NOMO-1 (cell line): ENCODE data around the gene C2orf81.
"Not testable (repeated sequence)": the region's sequence is repeated elsewhere in the genome, so short reads cannot be mapped to it uniquely, and the experiment has no call there.

Experiments used
- DNase-seq, 2 experiments: peaks; one replicate each; lab custom pipeline; 2025; ENCODE audit not compliant: unreplicated experiment in 2 of 2; lab: John Stamatoyannopoulos, UW

The C2orf81 gene

DNA sequence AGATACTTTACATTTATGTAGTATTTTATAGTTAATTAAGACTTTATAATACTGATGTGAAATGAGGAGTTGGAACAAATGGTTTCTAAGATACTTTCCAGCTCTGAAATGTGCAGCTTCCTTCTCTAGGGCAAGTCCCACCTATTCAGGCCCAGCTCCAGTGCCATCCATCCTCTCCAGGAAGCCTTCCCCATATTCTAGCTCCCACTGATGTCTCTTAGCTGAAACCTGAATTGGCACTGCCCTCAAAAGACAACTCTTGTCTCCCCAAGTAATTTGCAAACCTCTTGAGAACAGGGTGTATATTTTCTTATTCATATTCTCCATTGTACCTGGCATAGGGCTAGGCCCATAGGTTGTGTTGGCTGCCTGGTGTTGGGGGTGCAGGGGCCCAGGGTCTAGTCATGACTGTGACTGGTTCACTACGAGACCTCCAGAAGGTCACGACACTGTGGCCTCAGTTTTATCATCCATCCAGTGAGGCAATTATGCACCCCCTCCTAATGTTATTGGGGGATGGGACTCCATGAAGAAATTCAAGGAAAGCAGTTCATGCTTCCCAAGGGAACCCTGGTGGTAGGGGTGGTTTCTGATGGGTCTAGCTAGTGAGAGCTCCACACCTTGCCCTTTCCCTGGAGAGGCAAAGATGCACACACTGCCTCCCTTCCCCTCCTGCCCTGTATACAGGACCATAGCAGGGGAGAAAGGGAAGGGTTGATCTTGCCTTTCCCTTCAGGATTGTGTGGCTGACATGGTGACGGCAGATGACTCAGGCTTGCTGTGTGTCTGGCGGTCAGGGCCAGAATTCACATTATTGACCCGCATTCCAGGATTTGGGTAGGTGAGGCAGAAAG is 2.9 kb upstream of the C2orf81 start:
- no peak for DNase-seq

DNA sequence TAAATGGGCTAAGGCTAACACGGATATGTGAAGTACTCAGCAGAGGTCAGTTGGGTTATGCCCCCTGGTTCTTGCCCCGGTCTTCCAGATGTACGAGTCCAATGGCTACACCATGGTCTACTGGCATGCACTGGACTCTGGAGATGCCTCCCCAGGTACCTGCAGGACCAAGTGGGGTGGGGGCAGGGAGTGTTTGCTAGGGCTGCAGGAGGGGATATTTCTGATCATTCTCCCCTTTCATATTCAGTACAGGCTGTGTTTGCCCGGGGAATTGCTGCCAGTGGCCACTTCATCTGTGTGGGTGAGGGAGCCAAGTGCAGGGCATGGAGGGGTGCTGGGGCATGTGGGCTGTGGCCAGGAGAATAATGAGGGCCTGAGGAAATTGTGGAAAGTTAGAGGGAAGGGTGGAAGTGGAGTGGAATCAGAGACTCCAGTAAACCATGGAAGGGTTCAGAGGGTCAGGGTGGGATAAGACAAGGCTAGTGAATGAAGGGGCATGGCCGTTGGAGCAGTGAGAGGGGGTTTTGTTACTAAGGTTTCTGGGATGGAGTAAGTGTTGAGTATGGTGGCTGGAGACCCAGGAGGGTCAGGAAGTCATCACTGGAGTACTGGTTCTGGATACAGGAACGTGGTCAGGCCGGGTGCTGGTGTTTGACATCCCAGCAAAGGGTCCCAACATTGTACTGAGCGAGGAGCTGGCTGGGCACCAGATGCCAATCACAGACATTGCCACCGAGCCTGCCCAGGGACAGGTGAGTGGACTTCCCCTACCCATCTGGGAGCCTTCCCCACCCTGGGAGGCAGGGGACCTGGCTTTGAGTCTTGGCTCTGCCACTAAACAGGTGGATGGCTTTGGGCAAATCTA is 2.0 kb upstream of the C2orf81 start:
- DNase-seq = no peak

DNA sequence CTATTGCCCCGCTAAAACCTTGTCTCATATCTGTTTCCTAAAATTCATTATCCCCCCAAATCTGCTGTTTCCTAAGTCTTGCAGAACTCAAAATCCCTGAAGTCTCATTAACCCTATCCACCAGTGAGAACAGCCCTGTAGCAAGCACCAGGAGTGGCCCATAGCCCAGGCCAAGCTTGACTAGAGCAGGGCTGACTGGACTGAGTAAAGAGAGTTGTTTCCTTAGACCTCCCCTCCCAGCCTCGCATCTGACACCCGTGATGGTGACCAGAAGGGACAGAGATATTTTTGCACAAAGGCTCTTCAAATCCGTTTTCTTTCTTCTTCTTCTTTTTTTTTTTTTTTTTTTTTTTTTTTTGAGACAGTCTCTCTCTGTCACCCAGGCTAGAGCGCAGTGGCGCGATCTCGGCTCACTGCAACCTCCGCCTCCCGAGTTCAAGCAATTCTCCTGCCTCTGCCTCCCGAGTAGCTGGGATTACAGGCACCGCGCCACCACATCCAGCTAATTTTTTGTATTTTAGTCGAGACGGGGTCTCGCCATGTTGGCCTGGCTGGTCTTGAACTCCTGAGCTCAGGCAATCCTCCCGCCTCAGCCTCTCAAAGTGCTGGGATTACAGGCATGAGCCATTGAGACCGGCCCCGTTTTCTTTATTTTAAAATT is 846 bp downstream of the C2orf81 start:
- not testable (repeated sequence) for DNase-seq

DNA sequence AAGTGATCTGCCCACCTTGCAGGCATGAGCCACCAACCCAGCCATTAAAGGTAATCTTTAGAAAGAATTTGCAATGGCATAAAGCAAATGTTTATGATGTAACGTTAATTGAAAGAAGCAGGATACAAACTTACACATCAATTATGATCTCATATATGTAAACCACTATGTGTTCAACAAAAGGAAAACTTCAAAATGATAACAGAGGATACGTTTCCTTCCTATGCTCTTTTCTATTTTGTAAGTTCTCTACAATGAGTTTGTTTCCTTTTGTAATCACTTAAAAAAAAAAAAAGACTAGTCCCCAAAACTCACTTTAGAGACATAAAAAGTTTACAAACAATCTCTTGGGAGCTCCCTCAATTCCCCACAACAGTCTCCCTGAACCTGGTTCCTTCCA is 1.4 kb downstream of the C2orf81 start:
- no peak for DNase-seq

DNA sequence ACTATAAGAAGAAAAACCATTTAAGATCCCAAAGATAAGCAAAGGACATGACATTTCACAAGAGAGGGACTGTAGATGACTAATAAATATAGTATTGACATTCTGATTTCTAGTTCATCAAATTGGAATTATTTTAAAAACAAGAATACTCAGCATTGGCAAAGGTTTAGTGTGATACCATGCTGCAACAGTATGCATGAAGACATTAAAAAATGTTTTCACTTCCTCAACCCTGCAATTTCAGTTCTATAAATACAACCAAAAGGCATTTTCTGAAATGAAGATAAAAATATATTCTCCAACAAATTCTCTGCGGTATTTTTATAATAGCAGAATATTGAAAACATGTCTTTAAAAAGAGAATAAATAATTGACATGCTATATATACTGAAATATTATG is 2.1 kb downstream of the C2orf81 start:
- DNase-seq = peak in 1 of 2 experiments; percentile 50

DNA sequence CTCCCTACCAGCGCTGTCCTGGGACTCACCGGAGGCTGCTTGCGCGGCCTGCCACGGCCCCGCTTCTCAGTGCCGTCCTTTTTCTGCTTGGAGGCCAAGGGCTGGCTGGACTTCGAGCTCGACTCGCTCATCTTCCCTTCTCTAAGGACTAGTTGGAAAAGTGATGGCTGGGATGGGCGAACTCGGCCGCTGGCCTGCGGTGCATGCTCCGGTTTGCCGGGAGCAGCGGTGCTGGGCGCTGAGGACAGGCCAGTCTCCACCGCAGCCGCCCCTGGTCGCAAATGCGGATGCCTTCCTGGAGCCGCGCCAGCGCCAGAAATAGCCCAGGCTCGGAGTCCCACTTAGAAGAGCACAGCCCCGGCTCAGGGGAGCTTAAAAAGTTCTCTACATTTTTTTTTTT is 3.1 kb downstream of the C2orf81 start:
- peak in 1 of 2 experiments; percentile 18 for DNase-seq

DNA sequence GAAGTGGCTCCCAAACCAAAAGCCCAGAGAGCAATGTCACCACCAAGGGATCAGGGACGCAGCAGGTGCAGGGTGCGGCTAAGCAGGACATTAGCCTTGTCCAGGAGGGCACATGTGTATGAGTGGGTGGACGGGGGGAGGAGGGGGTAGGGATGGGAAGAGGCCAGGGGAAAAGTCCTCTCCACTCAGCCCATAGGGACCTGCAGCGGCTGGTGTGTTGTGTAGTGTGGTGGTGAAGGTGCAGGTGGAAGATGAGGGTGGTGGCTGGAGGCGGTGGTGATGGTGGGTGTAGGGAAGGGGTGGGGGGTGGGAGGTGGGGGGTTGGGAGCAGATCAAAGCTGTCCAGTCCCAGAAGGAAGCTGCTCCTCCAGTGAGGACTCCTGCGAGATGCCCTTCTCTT is 3.7 kb downstream of the C2orf81 start:
- DNase-seq = no peak

DNA sequence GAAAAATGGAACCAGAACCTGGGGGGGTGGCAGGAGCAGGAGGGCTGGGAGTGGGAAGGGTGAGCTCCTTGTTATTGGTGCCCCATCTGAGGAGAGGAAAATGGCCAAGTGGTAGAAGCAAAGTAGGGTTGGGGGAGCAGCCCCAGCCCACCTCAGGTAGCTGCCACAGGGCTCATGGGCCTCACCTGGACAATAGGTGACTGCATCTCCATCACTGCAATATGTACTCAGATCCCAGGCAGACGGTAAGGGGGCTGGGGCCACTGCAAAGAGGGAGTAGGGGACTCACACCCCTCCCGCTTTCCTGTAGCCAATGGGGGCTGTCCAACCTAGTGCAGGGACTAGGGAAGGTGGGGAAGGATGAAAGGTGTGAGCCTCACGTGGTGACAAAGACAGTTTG is 4.2 kb downstream of the C2orf81 start:
- no peak for DNase-seq

DNA sequence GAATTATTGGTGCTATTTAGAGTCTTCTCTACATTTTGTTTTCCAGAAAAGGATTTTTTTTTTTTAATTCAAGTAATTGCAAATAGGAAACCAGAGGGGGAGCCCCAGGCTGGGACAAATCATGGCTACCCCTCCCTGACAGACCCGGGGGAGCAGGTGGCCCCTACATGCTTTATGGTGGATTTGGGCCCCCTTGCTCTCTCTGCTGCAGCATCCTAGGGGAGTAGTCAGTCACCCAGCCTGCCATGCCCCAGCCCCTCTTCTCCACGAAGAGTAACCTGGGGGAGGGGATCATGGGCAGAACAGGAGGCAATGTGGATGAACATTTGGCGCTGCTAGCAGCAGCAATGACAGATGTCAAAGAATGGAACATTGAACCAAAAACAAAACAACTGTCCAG is 4.6 kb downstream of the C2orf81 start:
- no peak for DNase-seq

DNA sequence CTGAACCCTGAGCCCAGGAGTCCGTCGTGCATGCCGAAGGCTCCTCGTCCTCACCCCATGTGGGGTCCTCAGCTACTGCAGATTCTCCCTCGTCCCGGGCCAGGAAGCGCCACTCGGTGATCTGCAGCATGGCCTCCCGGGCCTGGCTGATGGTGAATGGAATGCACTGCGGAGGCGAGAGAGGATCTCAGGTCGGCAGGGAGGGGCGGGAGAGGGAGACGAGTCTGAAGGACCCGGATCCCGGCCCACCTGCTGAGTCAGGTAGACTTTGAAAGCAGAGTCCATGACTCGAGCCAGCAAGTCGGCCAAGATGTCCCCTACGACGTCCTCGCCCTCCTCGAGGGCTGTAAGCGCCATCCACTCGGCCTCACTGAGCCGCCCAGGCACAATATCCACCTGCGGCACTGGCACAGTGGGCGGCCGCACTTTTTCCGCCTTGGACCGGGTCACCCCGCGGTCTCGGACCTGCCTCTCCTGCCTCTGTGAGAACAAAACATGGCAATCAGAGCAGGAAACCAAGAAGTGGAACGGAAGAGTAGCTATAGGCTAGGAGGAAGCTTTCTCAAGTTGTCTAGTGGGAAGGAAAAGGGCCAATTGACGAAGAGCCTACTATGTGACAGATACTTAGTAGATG is 5.5 kb downstream of the C2orf81 start:
- DNase-seq = no peak

DNA sequence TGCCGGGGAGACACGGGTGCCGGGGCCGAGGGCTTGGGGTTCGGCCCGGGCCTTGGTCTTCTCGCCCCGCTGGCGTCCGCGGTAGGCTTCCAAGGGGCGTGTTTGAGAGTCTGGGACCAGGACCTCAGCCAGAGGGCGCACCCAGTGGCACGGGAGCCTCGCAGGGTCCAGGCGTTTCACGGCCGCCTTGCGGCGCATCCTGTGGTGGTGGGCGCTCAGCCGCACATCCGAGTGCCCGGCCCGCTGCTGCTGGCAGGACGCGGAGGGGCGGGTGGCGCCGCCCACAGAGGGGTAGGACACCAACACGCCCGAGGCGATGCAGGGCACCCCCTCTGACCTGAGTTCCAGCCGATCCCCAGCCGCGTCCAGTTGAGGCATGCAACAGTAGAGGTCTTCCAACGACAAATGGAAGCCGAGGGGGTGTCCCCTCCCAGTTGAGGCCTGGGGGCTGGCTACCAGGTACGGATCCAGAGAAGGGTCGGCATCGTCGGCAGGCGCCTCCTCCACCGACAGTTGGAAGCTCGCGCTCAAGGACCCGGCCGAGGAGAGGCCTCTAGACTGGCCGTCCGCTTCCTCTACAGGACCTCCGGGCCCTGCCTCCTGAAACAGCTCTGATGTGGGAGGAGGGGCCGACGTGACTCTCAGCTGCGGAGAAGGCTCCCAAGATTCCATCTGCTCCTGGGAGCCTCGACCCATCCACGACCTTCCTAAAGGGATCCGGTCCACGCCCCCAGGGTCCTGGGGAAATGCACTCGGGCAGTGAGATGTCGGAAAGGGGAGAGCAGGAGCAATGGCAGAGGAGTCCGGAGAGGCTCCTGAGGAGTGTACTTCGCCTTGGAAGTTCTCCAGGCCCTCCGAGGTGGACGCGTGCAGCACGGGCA is 6.3 kb downstream of the C2orf81 start:
- no peak for DNase-seq

DNA sequence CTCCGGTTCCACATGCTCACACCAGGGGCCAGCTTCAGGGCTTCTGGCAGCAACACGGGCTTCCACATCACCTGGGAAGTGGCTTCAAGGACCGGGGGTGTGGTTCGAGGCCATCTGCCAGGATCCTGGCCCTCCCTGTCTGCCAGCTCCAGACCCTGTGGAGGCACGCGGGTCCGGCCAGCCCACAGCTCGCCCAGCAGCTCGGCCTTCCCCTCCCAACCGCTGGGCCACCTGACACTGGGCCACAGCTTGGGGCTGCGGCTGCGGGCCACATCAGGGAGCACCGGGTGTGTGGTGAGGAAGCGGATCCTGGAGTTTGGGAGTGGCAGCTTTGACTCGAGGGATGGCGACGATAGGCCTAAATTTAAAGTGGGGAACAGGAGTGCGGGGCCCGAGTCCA is 7.0 kb downstream of the C2orf81 start:
- no peak for DNase-seq

DNA sequence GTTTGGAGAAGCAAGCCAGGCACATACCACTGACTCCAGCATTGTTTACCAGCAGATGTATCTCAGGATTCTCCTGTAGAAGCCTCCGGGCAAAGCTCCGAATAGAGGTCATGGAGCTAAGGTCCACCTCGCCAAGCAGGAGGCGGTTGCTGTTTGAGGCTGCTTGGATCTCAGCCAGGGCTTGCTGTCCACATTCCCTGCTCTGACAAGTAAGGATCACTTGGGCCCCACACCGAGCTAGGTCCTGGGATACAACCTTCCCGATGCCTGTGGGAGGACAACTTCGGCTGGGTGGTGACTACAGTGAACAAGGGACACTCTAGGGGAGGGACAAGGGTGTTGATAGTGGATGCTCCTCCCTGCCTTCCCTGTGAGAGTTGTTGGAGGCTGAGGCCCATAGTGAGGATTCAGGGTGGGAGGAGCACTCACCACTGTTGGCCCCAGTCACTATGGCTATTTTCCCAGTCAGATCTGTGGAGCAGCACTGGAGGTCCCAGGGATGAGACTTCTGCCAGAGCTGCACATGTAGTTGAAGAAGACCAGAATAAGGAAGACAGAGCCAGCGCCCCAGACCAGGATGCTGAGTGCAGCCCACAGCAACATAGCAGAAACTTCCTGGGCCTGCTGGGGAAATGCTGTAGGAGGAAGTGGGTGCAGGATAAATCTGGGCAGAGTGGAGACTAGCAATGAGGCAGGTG is 8.3 kb downstream of the C2orf81 start:
- DNase-seq = no peak

DNA sequence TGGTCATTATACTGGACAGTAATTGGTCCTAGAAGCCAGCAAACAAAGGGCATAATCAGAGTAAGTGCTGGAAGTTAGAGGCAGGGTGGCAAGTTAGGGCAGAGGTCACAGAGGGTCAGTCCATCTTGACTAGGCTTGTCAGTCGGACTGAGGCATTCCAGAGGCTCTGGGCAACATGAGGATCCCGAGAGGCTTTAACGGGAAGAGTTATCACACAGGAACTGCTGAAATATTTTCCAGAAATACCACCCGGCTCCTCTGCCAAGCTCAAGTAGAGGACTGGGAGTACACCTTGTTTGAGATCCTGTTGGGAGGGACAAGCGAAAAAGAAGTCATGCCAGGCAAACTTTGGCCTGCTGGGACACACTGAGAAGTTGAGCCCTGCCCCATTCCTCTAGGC is 13.7 kb downstream of the C2orf81 start:
- DNase-seq = no peak

DNA sequence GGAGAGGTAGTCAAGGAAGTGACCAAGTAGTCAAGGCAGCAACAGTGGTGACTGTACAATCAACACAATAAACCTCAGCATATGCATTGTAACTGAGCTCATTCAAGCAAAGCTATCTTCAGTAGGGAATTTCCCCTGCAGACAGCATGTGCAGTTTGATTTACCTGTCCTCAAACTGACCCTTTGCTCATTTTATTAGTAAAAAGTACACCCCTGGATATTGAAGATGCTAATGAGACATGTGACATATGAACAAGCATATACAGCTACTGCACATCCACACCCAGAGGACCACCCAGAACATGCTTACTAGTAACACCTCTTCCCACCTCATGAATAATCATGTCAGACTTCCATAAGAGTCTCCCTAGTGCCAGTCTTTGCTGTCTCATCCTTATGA is 15.4 kb downstream of the C2orf81 start:
- DNase-seq = no peak

DNA sequence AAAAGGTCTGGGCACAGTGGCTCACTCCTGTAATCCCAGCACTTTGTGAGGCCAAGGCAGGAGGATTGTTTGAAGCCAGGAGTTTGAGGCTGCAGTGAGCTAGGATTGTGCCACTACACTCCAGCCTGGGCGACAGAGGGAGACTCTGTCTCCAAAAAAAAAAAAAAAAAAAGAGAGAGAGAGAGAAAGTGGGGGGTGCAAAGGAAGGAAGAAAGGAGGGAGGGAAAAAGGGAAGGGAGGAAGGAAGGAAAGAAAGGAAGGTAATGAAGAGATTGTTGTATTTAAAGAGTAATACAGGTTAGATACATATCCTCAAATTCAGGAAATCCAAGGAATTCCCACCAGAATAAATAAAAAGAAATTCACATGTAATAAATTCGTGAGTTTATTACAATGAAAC is 19.5 kb downstream of the C2orf81 start:
- DNase-seq = no peak

DNA sequence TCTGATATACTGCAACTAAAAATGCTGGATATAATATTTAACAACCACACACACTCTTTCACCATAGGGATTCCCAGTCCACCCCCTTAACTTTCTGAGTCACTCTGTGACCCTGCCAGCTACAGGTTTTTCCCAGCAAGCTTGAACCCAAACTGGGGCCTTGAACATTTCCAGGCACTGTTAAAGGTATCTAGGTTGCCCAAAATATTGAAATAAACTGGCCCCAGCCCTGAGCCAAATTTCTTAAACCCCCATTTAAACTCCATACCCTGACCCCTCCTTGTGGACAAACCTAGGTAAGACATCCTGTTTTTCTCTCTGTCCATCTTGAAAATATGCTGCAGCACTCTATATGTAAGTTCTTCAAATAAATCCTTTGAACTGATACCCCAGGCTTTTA is 21.6 kb downstream of the C2orf81 start:
- peak; percentile 20 to 39 for DNase-seq

DNA sequence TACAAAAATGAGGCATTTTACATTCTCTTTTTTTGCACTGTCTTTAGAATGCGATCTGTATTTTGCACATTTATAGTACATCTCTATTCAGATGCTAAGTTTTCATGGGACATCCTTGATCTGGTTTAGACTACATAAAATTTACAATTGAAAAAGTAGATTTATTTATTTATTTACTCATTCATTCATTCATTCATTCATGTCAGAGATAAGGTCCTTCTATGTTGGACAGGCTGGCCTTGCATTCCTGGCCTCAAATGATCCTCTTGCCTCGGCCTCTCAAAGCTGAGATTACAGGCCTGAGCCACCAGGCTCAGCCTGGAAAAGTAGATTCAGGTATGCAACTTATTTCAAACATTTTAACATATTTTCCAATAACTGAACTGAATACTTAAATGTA is 25.3 kb downstream of the C2orf81 start:
- no peak for DNase-seq

DNA sequence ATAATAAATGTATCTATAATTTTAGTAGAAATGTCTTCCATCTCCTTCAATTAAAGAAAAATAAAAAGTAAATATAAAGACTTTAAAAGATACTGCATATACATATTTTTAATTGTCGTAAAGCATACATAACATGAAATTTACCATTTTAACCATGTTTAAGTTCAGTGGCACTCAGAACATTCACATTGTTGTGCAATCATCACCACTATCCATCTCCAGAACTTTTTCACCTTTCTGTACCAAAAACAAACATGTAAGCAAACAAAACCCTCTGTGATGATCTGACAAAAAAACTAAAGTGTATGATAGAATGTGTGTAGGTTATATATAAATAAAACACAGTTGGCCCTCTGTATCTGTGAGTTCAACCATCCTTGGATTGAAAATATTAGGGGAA is 27.9 kb downstream of the C2orf81 start:
- no peak for DNase-seq

DNA sequence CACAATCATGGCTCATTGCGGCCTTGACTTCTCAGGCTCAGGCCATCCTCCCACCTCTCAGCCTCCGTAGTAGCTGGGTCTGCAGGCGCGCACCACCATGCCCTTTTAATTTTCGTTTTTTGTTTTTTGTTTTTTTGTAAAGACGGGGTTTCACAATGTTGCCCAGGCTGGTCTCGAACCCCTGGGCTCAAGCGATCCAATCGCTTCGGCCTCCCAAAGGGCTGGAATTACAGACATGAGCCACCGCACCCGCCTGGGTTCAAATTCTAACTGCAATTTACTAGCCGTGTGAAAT is 29.0 kb downstream of the C2orf81 start:
- no peak for DNase-seq
